ENCODE results near the gene HCN2.

The HCN2 gene

DNA sequence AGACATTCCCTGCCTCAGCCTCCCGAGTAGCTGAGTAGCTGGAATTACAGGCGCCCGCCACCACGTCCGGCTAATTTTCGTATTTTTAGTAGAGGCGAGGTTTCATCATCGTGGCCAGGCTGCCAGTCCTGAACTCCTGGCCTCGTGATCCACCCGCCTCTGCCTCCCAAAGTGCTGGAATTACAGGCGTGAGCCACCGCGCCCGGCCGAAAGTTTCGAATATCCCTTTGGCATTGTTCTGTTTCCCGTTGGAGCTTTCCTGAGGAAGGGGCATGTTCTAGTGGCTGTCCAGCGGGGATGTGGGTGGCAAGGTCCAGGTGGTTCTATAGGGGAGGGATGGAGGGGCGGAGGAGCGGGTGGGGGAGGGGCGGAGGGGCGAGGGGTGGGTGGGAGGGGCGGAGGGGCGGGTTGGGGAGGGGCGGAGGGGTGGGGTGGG is 19.4 kb upstream of the HCN2 start:
- H3K4me3 ChIP-seq (ENCODE audit: low read length): no peak overlapping the region
- DNase-seq (ENCODE audit: low read depth, low spot score): no peak

DNA sequence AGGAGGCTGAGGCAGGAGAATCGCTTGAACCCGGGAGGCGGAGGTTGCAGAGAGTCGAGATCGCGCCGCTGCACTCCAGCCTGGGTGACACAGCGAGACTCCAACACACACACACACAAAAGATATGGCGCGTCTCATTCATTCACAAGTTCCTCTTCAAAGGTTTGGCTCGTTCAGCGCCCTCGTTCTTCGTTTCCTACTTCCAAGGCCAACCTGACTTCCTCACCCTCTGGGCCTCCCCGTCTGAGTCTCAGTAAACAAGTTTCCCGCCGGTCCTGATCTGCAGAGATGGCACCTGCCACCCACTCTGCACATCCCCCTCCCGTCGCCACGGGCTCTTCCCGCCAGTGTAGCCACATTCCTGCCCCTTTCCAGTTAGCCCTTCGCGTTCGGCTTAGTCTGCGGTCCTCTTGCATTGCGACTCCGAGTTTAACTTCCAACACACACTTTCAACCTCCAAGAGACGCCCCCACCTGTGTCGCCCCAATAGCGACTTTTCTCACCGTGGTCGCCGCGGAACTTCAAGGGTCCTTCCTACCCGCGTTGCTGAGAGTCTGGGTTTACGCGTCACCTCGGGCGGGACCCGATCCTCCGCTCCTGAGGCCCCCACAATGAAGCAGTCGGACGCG is 18.6 kb upstream of the HCN2 start:
- H3K4me3 ChIP-seq (ENCODE audit: low read length): peak overlapping the region; percentile 82
- peak; percentile 79 for DNase-seq (ENCODE audit: low read depth, low spot score)

DNA sequence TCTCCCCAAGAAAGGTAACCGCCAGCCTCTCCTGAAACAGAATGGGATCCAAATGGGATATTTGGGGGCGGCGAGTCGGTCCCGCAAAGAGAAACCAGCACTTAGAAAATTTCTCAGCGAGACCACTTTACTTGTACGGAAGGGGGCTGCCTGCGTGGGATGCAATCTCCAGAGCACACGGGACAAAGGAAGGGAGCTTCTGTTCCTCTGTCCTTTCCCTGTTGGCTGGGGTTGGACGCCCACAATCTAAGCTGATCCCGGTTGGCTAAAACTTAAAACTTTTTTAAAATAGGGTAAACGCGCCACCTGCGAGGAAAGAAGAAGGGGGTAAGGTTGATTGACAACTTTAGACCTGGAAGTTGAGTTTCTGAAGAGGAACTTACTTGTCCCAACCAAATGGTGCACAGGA is 18.1 kb upstream of the HCN2 start:
- H3K4me3 ChIP-seq (ENCODE audit: low read length): peak overlapping the region; percentile 82
- DNase-seq (ENCODE audit: low read depth, low spot score): peak; percentile 60

DNA sequence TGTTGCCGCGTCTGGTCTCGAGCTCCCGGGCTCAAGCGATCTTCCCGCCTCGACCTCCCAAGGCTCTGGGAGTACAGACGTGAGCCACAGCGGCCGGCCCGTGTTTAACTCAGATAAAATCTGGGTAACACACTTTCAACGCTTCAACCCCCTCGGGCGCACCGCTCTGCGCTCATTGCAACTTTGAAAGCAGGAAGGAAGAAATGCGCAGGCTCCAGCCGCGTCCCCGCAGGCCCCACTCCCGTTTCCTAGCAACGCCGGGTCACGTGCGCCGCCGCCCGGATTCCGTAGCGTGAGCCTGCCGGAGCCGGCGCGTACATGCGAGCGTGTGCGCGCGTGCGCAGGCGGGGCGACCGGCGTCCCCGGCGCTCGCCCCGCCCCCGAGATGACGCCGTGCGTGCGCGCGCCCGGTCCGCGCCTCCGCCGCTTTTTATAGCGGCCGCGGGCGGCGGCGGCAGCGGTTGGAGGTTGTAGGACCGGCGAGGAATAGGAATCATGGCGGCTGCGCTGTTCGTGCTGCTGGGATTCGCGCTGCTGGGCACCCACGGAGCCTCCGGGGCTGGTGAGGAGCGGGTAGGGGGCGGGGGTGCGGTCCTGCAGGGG is 17.4 kb upstream of the HCN2 start, which contains the start of gene BSG:
BSG (plus strand) TSS at position 457 of the 603 bp plus-strand sequence; CDS start at position 496, 39 bp downstream.
- DNase-seq (ENCODE audit: low read depth, low spot score): peak; percentile 97
- H3K4me3 ChIP-seq (ENCODE audit: low read length): peak within 1 kb of the TSS; percentile 92

DNA sequence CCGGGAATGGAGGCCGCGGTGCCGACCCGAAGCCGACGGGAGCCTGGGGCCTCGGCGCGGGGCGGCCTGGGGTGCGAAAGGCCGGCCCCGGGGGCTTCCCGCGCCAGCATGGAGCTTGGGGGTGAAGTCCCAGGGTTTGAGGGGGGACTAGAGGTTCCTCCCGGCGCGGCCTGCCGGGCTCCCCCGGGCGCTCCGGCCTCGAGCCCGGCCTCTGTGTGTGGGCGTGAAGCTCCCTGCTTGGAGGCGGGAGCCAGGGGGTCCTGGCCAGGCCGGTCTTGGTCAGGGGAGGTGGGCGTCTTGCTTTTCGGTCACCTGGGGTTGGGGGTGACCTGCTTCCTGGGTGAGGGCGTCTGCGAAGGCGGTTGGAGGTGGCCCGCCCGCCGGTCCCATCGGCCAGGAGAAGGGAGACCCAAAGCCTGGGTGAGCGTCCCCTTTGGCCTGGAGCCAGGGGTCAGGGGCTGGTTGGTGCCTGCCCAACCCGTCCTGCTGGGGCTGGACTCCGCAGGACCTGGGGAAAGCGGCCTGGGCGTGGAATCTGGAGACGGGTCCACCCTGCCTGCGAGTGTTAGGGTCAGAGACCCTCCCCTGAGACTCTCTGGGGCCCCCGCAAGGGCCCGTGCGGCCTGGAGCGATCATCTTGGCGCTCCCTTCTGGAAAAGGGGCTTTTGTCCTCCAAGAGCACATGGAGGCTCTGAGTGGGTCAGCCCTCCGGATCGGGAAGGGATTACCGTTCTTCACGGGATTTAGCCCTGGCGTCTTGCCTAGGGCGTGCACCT is 16.8 kb upstream of the HCN2 start:
- H3K4me3 ChIP-seq (ENCODE audit: low read length): peak overlapping the region; percentile 92
- no peak for DNase-seq (ENCODE audit: low read depth, low spot score)

DNA sequence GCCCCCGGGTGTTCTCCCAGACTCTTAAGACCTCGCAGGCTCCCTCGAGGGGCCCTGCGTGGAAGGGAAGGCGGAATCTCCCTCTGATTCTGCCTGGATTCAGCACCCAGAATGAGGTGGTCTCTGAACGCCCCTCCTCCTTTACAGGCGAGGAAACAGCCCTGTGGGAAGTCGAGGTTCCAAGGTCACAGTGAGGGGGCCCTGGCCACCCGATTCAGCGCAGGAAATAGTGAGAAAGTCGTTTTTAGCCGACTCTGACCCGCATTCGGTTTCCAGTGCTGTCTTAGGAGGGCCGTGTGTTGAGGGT is 16.2 kb upstream of the HCN2 start:
- peak overlapping the region; percentile 92 for H3K4me3 ChIP-seq (ENCODE audit: low read length)
- no peak for DNase-seq (ENCODE audit: low read depth, low spot score)

DNA sequence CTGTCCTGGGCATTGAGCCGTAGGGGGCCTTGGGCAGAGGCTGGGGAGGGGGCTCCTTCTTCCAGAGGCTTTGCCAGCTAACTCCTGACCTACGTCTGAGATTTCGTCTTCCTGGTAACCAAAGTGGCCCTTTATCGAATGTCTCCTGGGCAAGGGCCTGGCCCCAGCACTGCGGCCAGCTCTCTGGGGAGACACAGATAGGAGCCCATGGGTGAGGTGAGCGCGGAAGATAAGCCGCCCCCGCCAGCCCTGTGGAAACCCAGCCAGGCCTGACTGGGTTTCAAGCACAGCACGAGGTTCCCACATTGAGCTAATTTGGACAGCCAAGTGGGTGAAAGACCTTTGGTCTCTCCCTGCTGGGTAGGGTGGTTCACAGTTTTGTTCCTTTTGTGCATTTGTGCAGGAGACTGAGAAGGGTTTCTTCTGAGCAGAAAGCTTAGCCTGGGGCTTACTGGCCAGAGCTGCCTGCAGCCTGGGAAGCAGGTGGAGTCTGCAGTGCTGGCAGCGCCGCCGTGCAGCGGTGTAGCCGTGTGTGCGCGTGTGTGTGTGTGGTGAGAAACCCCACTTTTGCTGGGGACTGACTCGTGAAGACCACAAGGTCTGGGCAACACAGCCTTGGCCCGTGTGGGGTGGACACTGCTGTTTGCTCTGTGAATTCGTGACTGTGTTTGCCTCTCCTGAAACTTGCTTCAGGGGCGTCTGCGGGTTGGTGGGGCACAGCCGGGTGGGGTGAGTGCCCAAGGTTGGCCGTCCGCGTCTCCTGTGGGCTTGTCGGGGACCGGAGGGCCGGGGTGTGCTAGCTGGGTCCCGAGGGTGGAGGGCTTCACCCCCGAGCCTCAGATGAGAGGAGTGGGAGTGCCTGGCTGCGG is 14.8 kb upstream of the HCN2 start:
- no peak overlapping the region for H3K4me3 ChIP-seq (ENCODE audit: low read length)
- no peak for DNase-seq (ENCODE audit: low read depth, low spot score)

DNA sequence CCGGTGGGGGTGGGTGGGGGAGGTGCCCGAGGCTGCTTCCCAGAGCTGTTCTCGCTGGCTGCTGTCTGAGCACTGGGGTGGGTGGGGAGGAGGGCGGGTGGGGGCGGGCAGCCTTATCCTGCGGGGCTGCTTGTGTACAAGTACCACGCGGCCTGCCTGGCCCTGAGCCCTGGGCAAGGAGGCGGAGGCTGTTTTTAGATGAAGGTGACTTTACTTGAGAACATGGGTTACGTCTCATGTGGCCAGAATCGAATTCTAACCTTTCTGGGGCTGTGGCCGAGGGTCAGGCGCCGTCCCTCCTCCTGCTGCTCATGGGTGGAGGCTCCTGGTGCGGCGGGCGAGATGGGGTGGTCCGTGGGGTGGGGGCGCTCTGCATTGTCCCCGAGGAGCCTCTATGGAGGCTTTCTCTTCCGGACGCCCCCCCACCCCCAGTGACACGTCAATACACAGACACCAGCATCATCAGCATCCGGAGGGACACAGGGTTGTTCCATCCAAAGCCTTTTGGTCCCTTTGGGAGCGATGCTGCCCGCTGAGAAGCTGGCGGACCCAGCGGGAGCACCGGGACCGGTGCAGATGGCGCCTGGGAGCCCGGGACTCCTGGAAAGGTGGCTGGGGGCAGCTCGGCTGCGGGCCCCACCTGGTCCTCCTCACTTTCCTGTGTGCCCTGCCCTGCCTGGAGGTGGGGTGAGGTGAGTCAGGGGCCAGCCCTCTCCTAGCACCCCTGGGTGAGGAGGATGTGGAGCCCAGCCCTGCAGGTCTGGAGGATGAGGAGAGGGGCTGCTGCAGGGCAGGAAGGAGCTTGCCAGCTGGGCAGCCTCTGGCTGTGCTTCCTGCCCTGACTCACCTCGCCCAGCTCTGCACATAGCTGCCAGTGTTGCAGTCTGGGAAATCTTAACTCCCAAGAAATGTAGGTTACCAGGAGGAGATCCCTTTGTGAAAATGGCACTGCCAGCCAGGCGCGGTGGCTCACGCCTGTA is 13.9 kb upstream of the HCN2 start:
- H3K4me3 ChIP-seq (ENCODE audit: low read length): no peak overlapping the region
- DNase-seq (ENCODE audit: low read depth, low spot score): no peak

DNA sequence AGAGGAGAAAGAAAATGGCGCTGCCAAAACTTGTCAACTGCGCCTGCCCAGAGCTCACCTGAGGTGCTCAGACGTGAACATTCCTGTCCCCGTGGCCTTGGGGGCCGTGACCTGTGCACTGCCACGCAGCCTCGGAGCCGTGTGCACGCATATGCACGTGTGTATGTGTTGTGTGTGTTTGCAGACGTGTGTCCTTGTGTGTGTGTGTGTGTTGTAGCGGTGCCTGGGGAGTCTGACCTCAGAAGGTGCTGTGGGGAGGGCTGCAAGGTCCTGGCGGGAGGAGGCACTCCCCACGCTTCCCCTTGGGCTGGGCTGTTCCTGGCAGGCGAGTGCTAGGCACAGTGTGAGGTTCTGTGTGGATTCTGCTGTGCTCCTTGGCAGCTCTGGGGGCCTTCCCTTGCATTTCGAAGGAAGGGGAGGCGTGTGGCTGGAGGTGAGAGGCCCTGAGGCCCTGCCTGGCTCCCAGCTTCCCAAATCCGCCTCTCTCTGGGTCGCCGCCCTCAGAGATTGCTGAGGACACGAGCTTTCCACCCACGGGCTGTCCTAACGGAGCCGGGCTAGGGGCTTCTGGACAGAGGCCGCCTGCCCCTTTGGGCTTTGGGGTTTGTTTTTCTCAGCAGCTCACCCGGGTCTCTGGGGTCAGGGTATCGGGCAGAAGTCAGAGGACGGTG is 12.8 kb upstream of the HCN2 start:
- H3K4me3 ChIP-seq (ENCODE audit: low read length): no peak overlapping the region
- no peak for DNase-seq (ENCODE audit: low read depth, low spot score)

DNA sequence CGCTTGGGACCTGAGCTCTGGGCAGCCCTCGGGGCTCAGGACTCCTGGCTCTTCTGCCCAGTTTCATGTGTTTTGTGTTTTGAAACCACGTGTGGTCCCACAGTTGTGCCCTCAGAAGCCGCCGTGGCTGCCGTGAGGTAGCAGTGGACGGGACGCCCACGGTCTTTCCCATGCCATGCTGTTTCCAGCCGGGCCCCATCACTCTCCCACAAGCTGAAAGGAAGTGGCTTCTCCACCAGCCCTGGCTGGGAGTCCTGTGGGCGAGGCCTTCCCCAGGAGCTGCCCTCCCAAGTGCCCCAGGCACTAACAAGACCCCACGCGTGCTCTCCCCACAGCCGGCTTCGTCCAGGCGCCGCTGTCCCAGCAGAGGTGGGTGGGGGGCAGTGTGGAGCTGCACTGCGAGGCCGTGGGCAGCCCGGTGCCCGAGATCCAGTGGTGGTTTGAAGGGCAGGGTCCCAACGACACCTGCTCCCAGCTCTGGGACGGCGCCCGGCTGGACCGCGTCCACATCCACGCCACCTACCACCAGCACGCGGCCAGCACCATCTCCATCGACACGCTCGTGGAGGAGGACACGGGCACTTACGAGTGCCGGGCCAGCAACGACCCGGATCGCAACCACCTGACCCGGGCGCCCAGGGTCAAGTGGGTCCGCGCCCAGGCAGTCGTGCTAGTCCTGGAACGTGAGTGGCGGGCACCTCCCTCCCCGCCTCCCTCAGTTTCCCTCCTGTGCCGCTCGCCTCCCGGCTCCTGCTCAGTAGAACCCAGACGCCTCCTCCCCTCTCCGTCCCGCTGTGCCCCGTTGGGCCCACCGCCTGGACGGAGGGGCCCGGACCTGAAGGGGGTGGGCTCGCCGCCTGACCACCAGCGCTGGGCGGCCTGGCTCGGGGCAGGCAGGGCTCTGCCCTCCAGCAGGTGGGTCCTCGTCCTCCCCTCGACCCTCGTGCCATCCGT is 12.0 kb upstream of the HCN2 start:
- DNase-seq (ENCODE audit: low read depth, low spot score): no peak
- H3K4me3 ChIP-seq (ENCODE audit: low read length): no peak overlapping the region

DNA sequence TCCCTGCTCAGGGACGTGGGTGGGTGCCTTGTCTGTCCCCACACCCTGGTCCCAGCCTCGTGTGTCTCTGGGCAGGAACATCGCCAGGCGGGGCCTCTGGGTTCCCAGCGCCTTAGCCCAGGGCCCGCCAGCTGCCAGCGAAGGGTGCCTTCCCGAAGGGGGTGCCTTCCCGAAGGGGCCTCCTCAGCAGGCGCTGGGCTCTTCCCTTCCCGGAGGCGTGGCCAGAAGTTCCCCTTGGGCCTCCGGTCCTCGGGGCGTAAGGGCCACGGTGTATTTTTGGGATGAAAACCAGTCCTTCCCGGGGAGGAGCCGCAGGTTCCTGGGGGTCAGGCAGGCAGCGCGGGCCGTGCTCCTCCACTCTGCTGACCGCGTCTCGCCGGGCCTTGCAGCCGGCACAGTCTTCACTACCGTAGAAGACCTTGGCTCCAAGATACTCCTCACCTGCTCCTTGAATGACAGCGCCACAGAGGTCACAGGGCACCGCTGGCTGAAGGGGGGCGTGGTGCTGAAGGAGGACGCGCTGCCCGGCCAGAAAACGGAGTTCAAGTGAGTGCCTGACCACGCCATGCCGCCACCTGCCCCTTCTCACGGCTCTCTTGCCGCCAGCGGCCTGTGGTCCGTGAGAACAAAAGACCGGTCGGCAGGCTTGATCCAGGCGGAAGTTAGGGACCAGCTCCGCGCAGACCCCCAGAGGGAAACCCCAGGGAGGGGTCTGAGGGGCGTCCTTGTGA is 10.4 kb upstream of the HCN2 start:
- DNase-seq (ENCODE audit: low read depth, low spot score): no peak
- H3K4me3 ChIP-seq (ENCODE audit: low read length): no peak overlapping the region

DNA sequence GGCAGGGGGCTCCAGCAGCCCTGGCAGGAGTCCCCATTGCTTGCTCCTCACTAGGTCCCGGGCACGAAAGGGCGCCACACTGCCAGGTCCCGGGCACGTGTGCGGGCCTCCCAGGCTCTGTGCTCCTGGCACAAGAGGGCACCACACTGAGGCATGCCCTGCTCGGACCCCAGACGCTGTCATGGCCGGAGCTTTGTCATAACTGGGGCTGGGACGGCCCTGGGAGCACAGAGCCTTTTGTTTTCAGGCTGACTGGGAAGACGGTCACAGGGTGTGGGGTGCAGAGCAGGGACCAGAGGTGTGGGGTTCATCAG is 9.9 kb upstream of the HCN2 start:
- DNase-seq (ENCODE audit: low read depth, low spot score): no peak
- H3K4me3 ChIP-seq (ENCODE audit: low read length): no peak overlapping the region

DNA sequence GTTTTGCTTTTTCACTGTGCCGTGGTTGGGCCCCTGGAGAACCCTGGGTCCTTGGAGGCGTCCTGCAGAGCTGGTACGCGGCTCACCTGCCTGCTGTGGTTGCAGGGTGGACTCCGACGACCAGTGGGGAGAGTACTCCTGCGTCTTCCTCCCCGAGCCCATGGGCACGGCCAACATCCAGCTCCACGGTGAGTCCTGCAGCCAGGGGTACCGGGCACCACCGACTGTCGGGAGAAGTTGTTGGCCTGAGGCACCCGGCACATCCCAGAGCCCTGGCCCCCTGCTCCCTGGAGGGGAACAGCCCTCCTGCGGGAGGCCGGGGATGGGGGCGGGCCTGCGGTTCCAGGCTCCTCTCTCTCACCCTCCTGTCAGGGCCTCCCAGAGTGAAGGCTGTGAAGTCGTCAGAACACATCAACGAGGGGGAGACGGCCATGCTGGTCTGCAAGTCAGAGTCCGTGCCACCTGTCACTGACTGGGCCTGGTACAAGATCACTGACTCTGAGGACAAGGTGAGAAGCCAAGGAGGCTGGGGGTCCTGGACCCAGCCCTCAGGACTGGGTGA is 9.3 kb upstream of the HCN2 start:
- DNase-seq (ENCODE audit: low read depth, low spot score): no peak
- no peak overlapping the region for H3K4me3 ChIP-seq (ENCODE audit: low read length)

DNA sequence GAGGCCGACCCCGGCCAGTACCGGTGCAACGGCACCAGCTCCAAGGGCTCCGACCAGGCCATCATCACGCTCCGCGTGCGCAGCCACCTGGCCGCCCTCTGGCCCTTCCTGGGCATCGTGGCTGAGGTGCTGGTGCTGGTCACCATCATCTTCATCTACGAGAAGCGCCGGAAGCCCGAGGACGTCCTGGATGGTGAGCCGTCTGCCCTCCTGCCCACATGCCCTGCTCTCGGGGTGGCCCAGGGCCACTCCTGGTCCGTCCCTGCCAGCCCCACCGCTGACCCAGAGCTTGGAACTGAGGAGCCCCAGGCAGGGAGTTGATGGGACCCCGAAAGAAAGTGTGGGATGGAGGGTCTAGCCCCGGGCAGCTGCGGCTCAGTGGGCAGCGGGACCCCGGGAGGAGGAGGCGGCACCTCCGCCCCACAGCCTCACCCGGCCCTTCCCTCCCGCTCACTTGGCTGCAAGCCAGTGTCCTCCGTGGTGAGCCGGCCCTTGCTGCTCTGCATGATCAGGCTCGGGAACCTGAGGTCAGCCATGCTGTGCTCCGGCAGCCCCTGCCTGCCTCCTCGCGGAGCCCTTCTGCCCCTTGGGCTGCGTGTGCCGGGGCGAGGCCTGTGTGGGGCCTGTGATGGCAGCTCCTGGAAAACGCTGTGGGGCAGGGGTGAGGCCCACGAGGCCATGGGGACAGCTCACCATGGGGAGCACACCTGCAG is 8.1 kb upstream of the HCN2 start:
- no peak for DNase-seq (ENCODE audit: low read depth, low spot score)
- H3K4me3 ChIP-seq (ENCODE audit: low read length): no peak overlapping the region

DNA sequence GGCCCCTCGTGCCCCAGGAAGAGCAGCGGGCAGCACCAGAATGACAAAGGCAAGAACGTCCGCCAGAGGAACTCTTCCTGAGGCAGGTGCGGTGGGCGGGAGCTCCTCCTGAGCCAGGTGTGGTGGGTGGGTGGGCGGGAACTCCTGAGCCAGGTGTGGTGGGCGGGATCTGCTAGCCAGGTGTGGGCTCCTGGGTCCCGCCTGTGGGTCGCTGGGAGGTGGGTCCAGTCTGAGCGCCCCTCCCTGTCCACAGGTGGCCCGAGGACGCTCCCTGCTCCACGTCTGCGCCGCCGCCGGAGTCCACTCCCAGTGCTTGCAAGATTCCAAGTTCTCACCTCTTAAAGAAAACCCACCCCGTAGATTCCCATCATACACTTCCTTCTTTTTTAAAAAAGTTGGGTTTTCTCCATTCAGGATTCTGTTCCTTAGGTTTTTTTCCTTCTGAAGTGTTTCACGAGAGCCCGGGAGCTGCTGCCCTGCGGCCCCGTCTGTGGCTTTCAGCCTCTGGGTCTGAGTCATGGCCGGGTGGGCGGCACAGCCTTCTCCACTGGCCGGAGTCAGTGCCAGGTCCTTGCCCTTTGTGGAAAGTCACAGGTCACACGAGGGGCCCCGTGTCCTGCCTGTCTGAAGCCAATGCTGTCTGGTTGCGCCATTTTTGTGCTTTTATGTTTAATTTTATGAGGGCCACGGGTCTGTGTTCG is 7.0 kb upstream of the HCN2 start:
- no peak for DNase-seq (ENCODE audit: low read depth, low spot score)
- no peak overlapping the region for H3K4me3 ChIP-seq (ENCODE audit: low read length)

All from Jurkat, Clone E6-1 (cell line).